Central memory CD8-positive, alpha-beta T cell (primary cell): ENCODE data around the gene TMEM119.

Experiments used
- ATAC-seq: fragments of 150-1000 bp; cut with Tn5 transposase; replicated peaks from 2 replicates; pipeline ENCODE4 v1.10.0; 2022; ENCODE audit warnings: mild to moderate bottlenecking, moderate FRiP score, moderate number of reproducible peaks; ENCODE audit not compliant: poor library complexity, severe bottlenecking; ENCODE audit errors: extremely low read depth
- DNase-seq, 2 donors: peaks; one replicate each; pipeline ENCODE4 v3.0.0; 2021; ENCODE audit warnings: low spot score in 2 of 2
- H3K27ac Mint-ChIP-seq: one replicate; pipeline ENCODE4 v1.8.0; 2022; ENCODE audit warnings: low read depth, mild to moderate bottlenecking, moderate library complexity, mixed read lengths
- H3K27me3 Mint-ChIP-seq: one replicate; pipeline ENCODE4 v1.8.0; 2022; ENCODE audit warnings: mixed read lengths
- H3K36me3 Mint-ChIP-seq: one replicate; pipeline ENCODE4 v1.8.0; 2022; ENCODE audit warnings: mild to moderate bottlenecking, moderate library complexity, mixed read lengths; ENCODE audit not compliant: insufficient read depth
- H3K4me1 Mint-ChIP-seq: one replicate; pipeline ENCODE4 v1.8.0; 2022; ENCODE audit warnings: mixed read lengths
- H3K4me3 Mint-ChIP-seq: one replicate; pipeline ENCODE4 v1.8.0; 2022; ENCODE audit warnings: mild to moderate bottlenecking, moderate library complexity, mixed read lengths
- H3K9me3 Mint-ChIP-seq: one replicate; pipeline ENCODE4 v1.8.0; 2022; ENCODE audit warnings: mixed read lengths

TMEM119 gene

DNA sequence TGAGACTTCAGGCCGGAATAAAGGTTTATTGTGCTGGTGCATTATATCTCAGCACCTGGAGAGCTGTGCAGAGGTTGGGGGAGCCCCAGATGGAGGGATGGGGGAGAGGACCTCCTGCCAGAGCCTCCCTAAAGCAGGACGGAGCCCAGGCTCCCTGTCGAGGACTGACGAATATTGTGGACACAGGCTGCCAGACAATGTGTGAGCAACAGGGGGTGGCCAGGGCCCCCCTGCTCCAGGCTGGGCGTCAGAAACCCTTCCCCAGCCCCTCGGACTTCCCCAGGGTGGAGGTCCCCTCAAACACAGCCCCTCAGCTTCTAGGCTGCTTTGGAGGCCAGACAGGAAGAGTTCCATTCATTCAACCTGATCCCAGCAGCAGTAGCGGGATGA, 8.0 kb downstream of the TMEM119 start:
- Mint-ChIP-seq H3K27ac (no peak overlapping the region), H3K4me3 (no peak overlapping the region), H3K27me3 (peaks cover 9% of the 10 kb centered on the region), H3K9me3 (no peaks in the 10 kb centered on the region), H3K4me1 (no peaks in the 10 kb centered on the region), H3K36me3 (no peaks in the 10 kb centered on the region)
- DNase-seq (no peak), ATAC-seq (no peak)

DNA sequence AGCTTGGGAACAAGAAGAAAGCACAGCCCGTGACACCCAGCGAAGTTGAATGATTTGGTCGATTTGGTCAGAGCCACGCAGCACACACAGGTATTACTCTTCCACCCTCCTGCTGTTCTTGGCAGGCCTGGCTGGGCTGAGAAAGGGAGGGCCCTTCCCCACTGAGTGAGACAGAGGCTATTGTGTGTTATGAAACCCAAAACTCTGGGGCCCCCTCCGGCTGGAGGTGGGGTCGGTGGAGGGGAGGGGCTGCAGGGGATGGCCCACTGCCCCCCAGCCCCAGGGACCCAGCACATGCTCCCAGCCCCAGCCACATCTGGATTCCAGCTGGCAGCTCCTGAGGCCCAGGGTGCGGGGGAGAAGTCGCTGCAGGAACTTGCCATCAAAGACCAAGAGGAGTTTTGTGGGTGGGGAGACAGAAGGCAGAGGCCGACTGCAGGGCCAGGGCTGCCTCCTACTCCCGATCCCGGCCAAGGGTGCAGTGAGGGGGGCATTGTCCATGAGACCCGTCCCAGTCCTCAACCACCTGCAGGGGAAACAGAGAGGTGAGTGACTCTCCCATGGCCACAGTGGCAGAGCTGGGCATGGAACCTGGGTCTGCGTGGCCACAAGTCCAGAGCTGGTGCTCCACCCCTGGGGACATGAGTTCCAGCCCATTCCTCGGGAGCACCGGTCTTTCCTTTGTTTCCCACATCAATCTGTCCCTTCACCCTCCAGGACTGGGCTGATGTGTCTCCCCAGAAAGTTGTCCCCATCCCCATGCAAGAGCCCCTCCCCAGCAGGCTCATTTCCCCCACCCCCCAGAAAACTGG, 8.7 kb downstream of the TMEM119 start:
- Mint-ChIP-seq H3K27me3 (peaks cover 9% of the 10 kb centered on the region), H3K27ac (no peak overlapping the region), H3K4me1 (no peaks in the 10 kb centered on the region), H3K4me3 (no peak overlapping the region), H3K36me3 (no peaks in the 10 kb centered on the region), H3K9me3 (no peaks in the 10 kb centered on the region)
- ATAC-seq: no peak
- no peak for DNase-seq

DNA sequence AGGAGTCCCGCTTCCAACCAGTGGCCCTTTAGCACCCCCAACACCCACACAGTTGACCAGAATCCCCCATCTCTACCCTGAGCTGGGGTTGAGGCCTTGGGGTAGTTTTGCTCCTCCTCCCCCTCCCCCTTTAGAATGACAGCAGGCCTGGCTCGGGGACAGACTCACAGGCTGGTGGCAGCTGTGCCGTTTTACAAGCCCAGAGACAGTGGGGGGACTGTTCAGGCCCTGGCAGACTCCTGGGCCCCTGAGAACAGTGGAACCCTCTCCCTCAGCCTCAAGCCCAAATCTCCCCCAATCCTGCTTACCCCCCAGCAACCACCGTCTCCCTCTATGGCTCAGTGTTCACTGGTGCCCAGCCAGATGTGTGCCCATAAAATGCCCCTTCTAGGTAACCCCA, 10.1 kb downstream of the TMEM119 start:
- ATAC-seq (no peak), DNase-seq (no peak)
- no peaks in the 10 kb centered on the region for H3K9me3 Mint-ChIP-seq
- no peak overlapping the region for H3K27ac Mint-ChIP-seq
- H3K27me3 Mint-ChIP-seq: peaks cover 9% of the 10 kb centered on the region
- no peaks in the 10 kb centered on the region for H3K36me3 Mint-ChIP-seq
- no peaks in the 10 kb centered on the region for H3K4me1 Mint-ChIP-seq
- H3K4me3 Mint-ChIP-seq: no peak overlapping the region

DNA sequence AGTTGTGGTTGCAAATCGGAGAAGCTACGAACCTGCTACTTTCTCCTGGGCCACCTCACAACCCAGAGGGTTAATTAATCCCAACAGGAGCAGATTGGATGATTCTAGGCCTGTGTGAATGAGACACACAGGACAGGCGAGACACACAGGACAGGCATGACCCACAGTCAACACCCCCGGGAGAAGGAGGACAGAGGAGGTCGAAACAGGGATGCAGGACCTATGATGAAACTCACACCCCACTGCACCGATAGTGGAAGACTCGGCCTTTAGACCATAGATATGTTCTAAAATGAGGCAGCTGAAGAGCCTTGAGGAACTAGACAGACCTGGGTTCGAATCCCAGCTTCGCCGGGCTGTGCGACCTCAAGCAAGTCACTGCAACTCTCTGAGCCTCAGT, 11.6 kb downstream of the TMEM119 start:
- H3K9me3 Mint-ChIP-seq: no peaks in the 10 kb centered on the region
- DNase-seq (no peak), ATAC-seq (no peak)
- H3K36me3 Mint-ChIP-seq: no peaks in the 10 kb centered on the region
- H3K4me3 Mint-ChIP-seq: no peak overlapping the region
- H3K27me3 Mint-ChIP-seq: peaks cover 9% of the 10 kb centered on the region
- no peaks in the 10 kb centered on the region for H3K4me1 Mint-ChIP-seq
- no peak overlapping the region for H3K27ac Mint-ChIP-seq

DNA sequence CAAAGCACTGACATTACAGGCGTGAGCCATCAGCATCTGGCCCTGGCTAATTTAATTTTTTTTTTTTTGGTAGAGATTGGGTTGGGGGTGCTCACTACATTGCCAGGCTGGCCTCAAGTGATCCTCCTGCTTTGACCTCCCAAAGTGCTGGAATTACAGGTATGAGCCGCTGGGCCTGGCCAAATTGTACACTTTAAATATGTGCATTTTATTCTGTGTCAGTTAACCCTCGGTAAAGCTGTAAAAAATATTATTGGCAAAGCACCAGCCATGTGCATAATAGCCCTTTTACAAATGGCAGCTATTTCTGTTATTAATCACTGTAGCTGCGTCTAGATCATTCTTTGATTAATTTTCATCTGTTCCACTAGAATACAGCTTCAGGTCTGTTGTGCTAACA, 12.0 kb downstream of the TMEM119 start:
- no peak overlapping the region for H3K4me3 Mint-ChIP-seq
- peaks cover 9% of the 10 kb centered on the region for H3K27me3 Mint-ChIP-seq
- H3K9me3 Mint-ChIP-seq: no peaks in the 10 kb centered on the region
- DNase-seq (no peak), ATAC-seq (no peak)
- H3K4me1 Mint-ChIP-seq: no peaks in the 10 kb centered on the region
- no peaks in the 10 kb centered on the region for H3K36me3 Mint-ChIP-seq
- H3K27ac Mint-ChIP-seq: no peak overlapping the region

- ATAC-seq (no peak), DNase-seq (no peak)
- H3K27me3 Mint-ChIP-seq: peaks cover 9% of the 10 kb centered on the region
- no peak overlapping the region for H3K4me3 Mint-ChIP-seq
- no peaks in the 10 kb centered on the region for H3K36me3 Mint-ChIP-seq
- H3K4me1 Mint-ChIP-seq: no peaks in the 10 kb centered on the region
- no peaks in the 10 kb centered on the region for H3K9me3 Mint-ChIP-seq
- H3K27ac Mint-ChIP-seq: no peak overlapping the region
These were observed 13.3 kb downstream of the TMEM119 start for GRCh38 chr12:108584456-108585065.

- H3K36me3 Mint-ChIP-seq: peaks cover 1% of the 10 kb centered on the region
- H3K9me3 Mint-ChIP-seq: peaks cover 3% of the 10 kb centered on the region
- no peak for ATAC-seq
- H3K27me3 Mint-ChIP-seq: peaks cover 9% of the 10 kb centered on the region
- peaks cover 3% of the 10 kb centered on the region for H3K4me1 Mint-ChIP-seq
- no peak for DNase-seq
- H3K27ac Mint-ChIP-seq: no peak overlapping the region
- H3K4me3 Mint-ChIP-seq: no peak overlapping the region
These were observed 13.9 kb downstream of the TMEM119 start for GRCh38 chr12:108583991-108584390.

GRCh38 chr12:108582978-108583770, 14.7 kb downstream of the TMEM119 start:
- H3K36me3 Mint-ChIP-seq: peaks cover 5% of the 10 kb centered on the region
- peaks cover 9% of the 10 kb centered on the region for H3K27me3 Mint-ChIP-seq
- DNase-seq: no peak
- no peak for ATAC-seq
- H3K27ac Mint-ChIP-seq: no peak overlapping the region
- H3K4me3 Mint-ChIP-seq: no peak overlapping the region
- H3K4me1 Mint-ChIP-seq: peaks cover 6% of the 10 kb centered on the region
- peaks cover 8% of the 10 kb centered on the region for H3K9me3 Mint-ChIP-seq

DNA sequence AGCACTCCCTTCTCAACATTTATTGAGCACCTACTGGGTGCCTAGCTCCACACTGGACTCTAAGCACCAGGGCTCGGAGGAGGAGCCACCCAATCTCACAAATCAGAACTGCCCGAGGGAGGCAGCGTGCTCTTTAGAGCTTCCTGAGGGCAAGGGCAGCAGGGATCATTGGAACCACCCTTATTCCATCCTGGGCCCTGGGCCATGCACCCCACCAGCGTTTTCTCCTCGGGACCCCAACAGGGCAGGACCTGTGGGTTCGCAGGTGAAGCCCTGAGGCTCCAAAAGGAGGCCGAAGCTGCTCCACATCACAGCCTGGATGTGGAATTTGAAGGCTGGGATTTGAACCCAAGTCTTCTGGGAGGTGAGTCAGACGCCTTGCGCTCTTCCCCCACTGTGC, 15.4 kb downstream of the TMEM119 start:
- H3K4me3 Mint-ChIP-seq: no peak overlapping the region
- ATAC-seq (no peak), DNase-seq (no peak)
- peaks cover 6% of the 10 kb centered on the region for H3K4me1 Mint-ChIP-seq
- peaks cover 9% of the 10 kb centered on the region for H3K27me3 Mint-ChIP-seq
- peaks cover 8% of the 10 kb centered on the region for H3K9me3 Mint-ChIP-seq
- H3K36me3 Mint-ChIP-seq: peaks cover 5% of the 10 kb centered on the region
- no peak overlapping the region for H3K27ac Mint-ChIP-seq

DNA sequence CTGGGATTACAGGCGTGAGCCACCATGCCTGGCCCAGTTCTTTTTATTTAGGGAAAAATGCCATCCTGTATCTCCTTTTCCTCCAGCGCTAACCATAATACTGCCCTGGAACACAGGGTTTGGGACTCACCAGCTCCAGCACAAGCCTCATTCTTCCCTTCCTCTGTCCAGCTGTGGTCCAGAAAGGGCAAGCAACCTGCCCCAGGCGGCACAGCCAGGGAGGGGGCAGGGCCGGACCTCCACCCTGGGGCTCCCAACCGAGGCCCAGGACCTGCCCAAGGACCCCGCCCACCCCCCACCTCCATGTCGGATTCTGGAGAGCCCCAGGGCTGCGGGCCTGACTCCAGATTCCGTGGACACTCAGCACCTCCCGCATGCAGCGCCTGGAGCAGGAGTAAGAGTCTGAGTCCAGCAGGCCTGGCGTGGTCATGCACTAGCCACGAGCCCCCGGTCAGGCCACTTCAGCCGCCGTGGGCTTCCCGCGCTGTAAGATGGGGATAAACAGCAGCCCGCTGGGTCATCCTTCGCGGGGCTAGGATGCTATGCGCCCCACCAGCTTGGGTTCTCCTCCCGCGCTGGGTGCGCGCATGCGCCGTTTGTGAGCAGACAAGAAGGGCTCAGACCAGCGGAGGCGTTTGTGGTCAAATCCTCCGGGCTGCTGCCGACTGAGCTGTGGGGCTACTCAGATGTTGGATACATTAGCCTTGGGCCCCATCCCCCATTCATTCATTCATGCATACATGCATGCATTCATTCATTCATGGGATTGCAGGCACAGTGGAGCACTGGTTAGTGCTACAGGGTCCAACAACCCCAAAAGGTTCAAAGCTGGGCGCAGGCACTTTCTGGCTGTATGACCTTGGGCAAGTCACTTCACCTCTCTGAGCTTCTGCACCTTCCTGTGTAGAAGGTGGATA, 16.3 kb downstream of the TMEM119 start:
- Mint-ChIP-seq H3K4me1 (peaks cover 6% of the 10 kb centered on the region), H3K27ac (no peak overlapping the region), H3K36me3 (peaks cover 5% of the 10 kb centered on the region), H3K27me3 (peaks cover 8% of the 10 kb centered on the region), H3K4me3 (no peak overlapping the region), H3K9me3 (peaks cover 8% of the 10 kb centered on the region)
- ATAC-seq (no peak), DNase-seq (no peak)

DNA sequence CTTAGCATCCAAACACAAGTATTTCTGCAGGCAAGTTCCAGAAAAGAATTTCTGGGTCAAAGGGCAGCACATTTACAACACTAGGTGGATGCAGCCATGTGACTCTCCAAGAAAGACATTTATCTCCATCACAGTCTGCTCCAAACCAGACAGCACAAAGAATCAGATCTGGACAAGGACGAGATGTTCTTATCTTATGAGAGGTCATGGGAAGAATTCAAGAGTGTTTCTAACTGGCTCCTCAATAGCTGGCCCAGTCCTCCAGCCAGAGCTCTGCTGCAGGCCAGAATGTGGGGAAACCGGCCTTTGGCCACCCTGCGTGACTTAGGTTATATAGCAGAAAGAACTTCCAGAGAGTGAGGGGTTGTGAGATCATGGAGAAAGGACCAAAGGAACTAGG, 17.4 kb downstream of the TMEM119 start:
- peaks cover 5% of the 10 kb centered on the region for H3K36me3 Mint-ChIP-seq
- ATAC-seq: no peak
- H3K27me3 Mint-ChIP-seq: no peaks in the 10 kb centered on the region
- no peak for DNase-seq
- no peak overlapping the region for H3K27ac Mint-ChIP-seq
- H3K4me3 Mint-ChIP-seq: no peak overlapping the region
- peaks cover 8% of the 10 kb centered on the region for H3K9me3 Mint-ChIP-seq
- peaks cover 6% of the 10 kb centered on the region for H3K4me1 Mint-ChIP-seq

GRCh38 chr12:108578813-108579212, 19.1 kb downstream of the TMEM119 start:
- peak; percentile 14 for ATAC-seq
- peak overlapping the region; percentile 0 for H3K27ac Mint-ChIP-seq
- peaks cover 8% of the 10 kb centered on the region for H3K9me3 Mint-ChIP-seq

More at GRCh38 chr12:108578813-108579212, 19.1 kb downstream of the TMEM119 start:
- no peak for DNase-seq
- no peaks in the 10 kb centered on the region for H3K27me3 Mint-ChIP-seq
- peaks cover 5% of the 10 kb centered on the region for H3K36me3 Mint-ChIP-seq
- H3K4me3 Mint-ChIP-seq: peak overlapping the region; percentile 26
- peaks cover 6% of the 10 kb centered on the region for H3K4me1 Mint-ChIP-seq
